WTC11 (cell line): ENCODE results near the gene CABLES1. TPM values are rescaled to one million over a fixed set of nuclear protein-coding genes. Genes with fewer than 3 reads are reported as not detected.
A peak's percentile ranks its signal among the peaks of the same experiment; 100 is the strongest.

Experiments used
- ATAC-seq: fragments of 200-7000 bp; cut with Tn5 transposase; 2 replicates; pipeline ENCODE4 v1.10.0; 2021; ENCODE audit warnings: mild to moderate bottlenecking, moderate library complexity
- CTCF ChIA-PET: fragments of 300-600 bp; sonication (Branson Sonifier 250); formaldehyde crosslinking; loops from one replicate; lab custom pipeline; 2021; ENCODE audit warnings: antibody characterized with exemption; lab: Charles Lee
- POLR2A ChIA-PET: fragments of 350-600 bp; sonication (Branson Sonifier 250); formaldehyde crosslinking; loops from one replicate; lab custom pipeline; 2021; ENCODE audit warnings: antibody characterized with exemption; lab: Charles Lee
- DNase-seq: peaks from one replicate; pipeline ENCODE4 v3.0.0; 2021; ENCODE audit warnings: low spot score
- H3K27ac Mint-ChIP-seq: 2 replicates; pipeline ENCODE4 v1.8.0; 2021; ENCODE audit warnings: mixed read lengths
- H3K27me3 Mint-ChIP-seq: 2 replicates; pipeline ENCODE4 v1.8.0; 2021; ENCODE audit warnings: low read depth, mild to moderate bottlenecking, moderate library complexity, mixed read lengths
- H3K36me3 Mint-ChIP-seq: 2 replicates; pipeline ENCODE4 v1.8.0; 2021; ENCODE audit warnings: mixed read lengths
- H3K4me1 Mint-ChIP-seq: 2 replicates; pipeline ENCODE4 v1.8.0; 2022; ENCODE audit warnings: mixed read lengths
- H3K4me3 Mint-ChIP-seq: 2 replicates; pipeline ENCODE4 v1.8.0; 2021; ENCODE audit warnings: mild to moderate bottlenecking, moderate library complexity, mixed read lengths
- H3K9me3 Mint-ChIP-seq: 2 replicates; pipeline ENCODE4 v1.8.0; 2021; ENCODE audit warnings: mixed read lengths
- AR ChIP-seq: fragments of 250-450 bp; sonication (Bioruptor Pico); IDR thresholded peaks from 2 replicates; pipeline ENCODE4 v1.9.0; 2021; ENCODE audit warnings: mild to moderate bottlenecking
- ATF6 ChIP-seq: sonication (generic); formaldehyde crosslinking; IDR thresholded peaks from 2 replicates; pipeline ENCODE4 v1.8.1; 2023; ENCODE audit warnings: mild to moderate bottlenecking, missing genetic modification reagents
- CBFB ChIP-seq: sonication (generic); formaldehyde crosslinking; IDR thresholded peaks from 2 replicates; pipeline ENCODE4 v1.8.1; 2022; ENCODE audit warnings: mild to moderate bottlenecking, low read depth, missing genetic modification reagents
- E2F1 ChIP-seq: sonication (generic); formaldehyde crosslinking; IDR thresholded peaks from 2 replicates; pipeline ENCODE4 v1.8.0; 2022; ENCODE audit warnings: mild to moderate bottlenecking, missing genetic modification reagents
- ESRRA ChIP-seq: sonication (generic); formaldehyde crosslinking; IDR thresholded peaks from 2 replicates; pipeline ENCODE4 v1.8.1; 2022; ENCODE audit warnings: mild to moderate bottlenecking, missing genetic modification reagents, borderline replicate concordance
- MLX ChIP-seq: sonication (generic); formaldehyde crosslinking; IDR thresholded peaks from 2 replicates; pipeline ENCODE4 v1.8.1; 2023; ENCODE audit warnings: mild to moderate bottlenecking, missing genetic modification reagents, moderate library complexity
- MXD4 ChIP-seq: fragments of 250-450 bp; sonication (Bioruptor Pico); IDR thresholded peaks from 2 replicates; pipeline ENCODE4 v1.8.0; 2021; ENCODE audit warnings: mild to moderate bottlenecking, moderate library complexity, borderline replicate concordance
- NR1H2 ChIP-seq: sonication (generic); formaldehyde crosslinking; IDR thresholded peaks from 2 replicates; pipeline ENCODE4 v1.9.0; 2021; ENCODE audit warnings: mild to moderate bottlenecking, moderate library complexity, missing genetic modification reagents
- SOX15 ChIP-seq: fragments of 250-450 bp; sonication (Bioruptor Pico); IDR thresholded peaks from 2 replicates; pipeline ENCODE4 v1.9.0; 2021; ENCODE audit warnings: mild to moderate bottlenecking
- ZMAT4 ChIP-seq: fragments of 250-450 bp; sonication (Bioruptor Pico); IDR thresholded peaks from 2 replicates; pipeline ENCODE4 v1.9.0; 2021; ENCODE audit warnings: mild to moderate bottlenecking
- ZNF138 ChIP-seq: sonication (generic); formaldehyde crosslinking; conservative IDR thresholded peaks from 2 replicates; pipeline ENCODE4 v1.8.1; 2022; ENCODE audit warnings: mild to moderate bottlenecking, moderate library complexity, missing genetic modification reagents
- ZNF317 ChIP-seq: sonication (generic); formaldehyde crosslinking; IDR thresholded peaks from 2 replicates; pipeline ENCODE4 v1.8.1; 2023; ENCODE audit warnings: low read depth, mild to moderate bottlenecking, moderate library complexity, missing genetic modification reagents, borderline replicate concordance
- ZNF416 ChIP-seq: fragments of 250-450 bp; sonication (Bioruptor Pico); IDR thresholded peaks from 2 replicates; pipeline ENCODE4 v1.9.0; 2021; ENCODE audit warnings: mild to moderate bottlenecking, inconsistent platforms
- ZSCAN18 ChIP-seq: fragments of 250-450 bp; sonication (Bioruptor Pico); IDR thresholded peaks from 2 replicates; pipeline ENCODE4 v2.1.2; 2022; ENCODE audit warnings: mild to moderate bottlenecking, moderate library complexity
- total RNA-seq: library from RNA; stranded (reverse); gene quantifications from 3 replicates; pipeline ENCODE4 v1.2.3, GENCODE V29; 2021
- TF ChIP-seq, protein P1 (sequence below): fragments of 200-600 bp; IDR thresholded peaks from 2 replicates; pipeline ENCODE4 v1.8.0; 2022; ENCODE audit warnings: antibody characterized with exemption

Gene CABLES1
- total RNA-seq, 1 experiment from 2014 or later = 17.0 TPM

GRCh38 chr18:23127090-23127489 is 8.2 kb upstream of the CABLES1 start (continued):
- TF ChIP-seq ZMAT4 (CRISPR knock-in tag) (no peak), MXD4 (CRISPR knock-in tag) (no peak), SOX15 (CRISPR knock-in tag) (no peak), AR (CRISPR knock-in tag) (no peak), ZNF416 (no peak), ZNF138 (CRISPR knock-in tag) (no peak), CBFB (CRISPR knock-in tag) (no peak), ESRRA (CRISPR knock-in tag) (no peak), MLX (CRISPR knock-in tag) (no peak)

DNA sequence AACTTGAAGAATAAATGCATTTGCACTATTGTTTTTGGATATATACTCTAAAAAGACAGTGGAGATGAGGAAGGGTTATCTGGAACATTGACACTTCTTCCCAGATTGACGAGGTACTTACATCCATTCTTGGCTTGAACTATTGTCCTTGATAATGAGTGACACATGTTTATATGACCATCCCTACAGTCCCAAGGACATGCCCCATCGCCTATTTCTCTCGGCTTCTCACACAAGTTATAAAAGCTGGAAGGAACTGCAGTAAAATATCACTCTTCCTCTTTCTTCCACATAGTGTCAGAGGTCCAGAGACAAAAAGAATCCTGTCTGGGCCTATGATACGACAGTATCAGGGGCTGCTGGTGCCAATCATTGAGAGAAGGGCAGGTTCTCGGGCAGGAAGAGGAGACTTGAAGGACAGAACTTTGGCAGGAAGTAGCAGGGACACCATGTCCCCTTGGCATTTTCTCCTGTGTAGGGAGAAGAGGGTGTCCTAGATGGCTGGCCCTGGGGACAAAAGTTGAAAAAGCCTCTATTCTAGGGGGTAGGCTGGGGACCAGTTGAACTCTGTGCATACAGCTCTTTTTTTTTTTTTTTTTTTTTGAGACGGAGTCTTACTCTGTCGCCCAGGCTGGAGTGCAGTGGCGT is 5.8 kb upstream of the CABLES1 start:
- Mint-ChIP-seq H3K36me3 (no peaks in the 10 kb centered on the region), H3K4me3 (no peak overlapping the region), H3K27ac (no peak overlapping the region; the same call in 1 of the 2 replicates), H3K9me3 (no peaks in the 10 kb centered on the region), H3K4me1 (peaks cover 37% of the 10 kb centered on the region), H3K27me3 (no peaks in the 10 kb centered on the region; the same call in 1 of the 2 replicates)
- DNase-seq (no peak), ATAC-seq (no peak)
- POLR2A ChIA-PET = no interaction called here
- TF ChIP-seq ZNF317 = no peak
- CTCF ChIA-PET = interaction anchor here (0.8 to 6.4 kb wide), 5 partner anchors 78 to 282 kb away, joined by 3 to 76 read pairs (median 14); no protein-coding TSS in a partner anchor

DNA sequence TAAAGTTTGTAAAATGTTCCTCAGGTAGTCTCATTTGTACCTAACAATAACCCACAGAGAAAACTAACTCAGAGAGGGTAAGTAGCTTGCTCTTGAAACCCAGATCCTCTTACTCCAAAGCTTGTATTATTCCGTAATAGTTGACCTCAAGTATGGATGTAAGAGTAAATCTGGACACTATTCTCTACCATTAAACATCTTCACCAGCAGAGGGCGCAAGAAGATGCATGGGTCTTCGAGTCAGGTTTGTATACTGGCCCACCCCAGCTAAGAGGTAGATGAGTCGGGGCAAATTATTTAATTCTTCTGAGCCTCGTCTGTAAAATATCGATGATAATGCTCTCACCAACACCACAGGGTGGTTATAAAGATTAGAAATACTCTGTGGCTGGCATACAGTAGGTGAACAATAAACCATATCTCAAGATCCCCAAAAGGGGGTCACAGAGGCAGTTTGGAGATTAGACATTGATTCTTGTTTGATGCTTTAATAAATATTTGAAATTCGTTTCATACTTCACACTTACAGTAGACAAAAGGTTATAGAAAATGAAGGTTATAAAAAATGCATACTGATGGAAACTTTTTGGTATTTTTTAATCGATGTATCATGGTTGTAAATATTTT is 3.5 kb upstream of the CABLES1 start:
- POLR2A ChIA-PET = no interaction called here
- TF ChIP-seq, protein P1, sequence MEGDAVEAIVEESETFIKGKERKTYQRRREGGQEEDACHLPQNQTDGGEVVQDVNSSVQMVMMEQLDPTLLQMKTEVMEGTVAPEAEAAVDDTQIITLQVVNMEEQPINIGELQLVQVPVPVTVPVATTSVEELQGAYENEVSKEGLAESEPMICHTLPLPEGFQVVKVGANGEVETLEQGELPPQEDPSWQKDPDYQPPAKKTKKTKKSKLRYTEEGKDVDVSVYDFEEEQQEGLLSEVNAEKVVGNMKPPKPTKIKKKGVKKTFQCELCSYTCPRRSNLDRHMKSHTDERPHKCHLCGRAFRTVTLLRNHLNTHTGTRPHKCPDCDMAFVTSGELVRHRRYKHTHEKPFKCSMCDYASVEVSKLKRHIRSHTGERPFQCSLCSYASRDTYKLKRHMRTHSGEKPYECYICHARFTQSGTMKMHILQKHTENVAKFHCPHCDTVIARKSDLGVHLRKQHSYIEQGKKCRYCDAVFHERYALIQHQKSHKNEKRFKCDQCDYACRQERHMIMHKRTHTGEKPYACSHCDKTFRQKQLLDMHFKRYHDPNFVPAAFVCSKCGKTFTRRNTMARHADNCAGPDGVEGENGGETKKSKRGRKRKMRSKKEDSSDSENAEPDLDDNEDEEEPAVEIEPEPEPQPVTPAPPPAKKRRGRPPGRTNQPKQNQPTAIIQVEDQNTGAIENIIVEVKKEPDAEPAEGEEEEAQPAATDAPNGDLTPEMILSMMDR = peak; percentile 54
- TF ChIP-seq ATF6 (CRISPR knock-in tag) (no peak), ZSCAN18 (CRISPR knock-in tag) (no peak), E2F1 (CRISPR knock-in tag) (no peak), NR1H2 (no peak)
- no peaks in the 10 kb centered on the region; the same call in 1 of the 2 replicates for H3K27me3 Mint-ChIP-seq
- H3K36me3 Mint-ChIP-seq = no peaks in the 10 kb centered on the region
- H3K27ac Mint-ChIP-seq = peak overlapping the region; percentile 50
- H3K4me3 Mint-ChIP-seq = no peak overlapping the region
- H3K4me1 Mint-ChIP-seq = peaks cover 38% of the 10 kb centered on the region
- CTCF ChIA-PET = interaction anchor here (0.5 to 6.4 kb wide), 33 partner anchors 9 to 333 kb away, joined by 3 to 76 read pairs (median 5); partner anchors contain the start of gene RIOK3
- DNase-seq (peak; percentile 44), ATAC-seq (no peak)
- H3K9me3 Mint-ChIP-seq = no peaks in the 10 kb centered on the region
